ENCODE measurements around the gene GALNT6.
"Not testable (repeated sequence)": the region's sequence is repeated elsewhere in the genome, so short reads cannot be mapped to it uniquely, and the experiment has no call there.

GALNT6 gene

GRCh38 chr12:51359851-51360250 lies 31.4 kb downstream of the GALNT6 start:
- DNase-seq (ENCODE audit: low read depth in 1 of 2, low spot score in 1 of 2), result no peak

- DNase-seq (ENCODE audit: low read depth in 1 of 2, low spot score in 1 of 2), result no peak
Observed at GRCh38 chr12:51358496-51358895, 32.7 kb downstream of the GALNT6 start.

GRCh38 chr12:51357374-51358047 lies 33.7 kb downstream of the GALNT6 start:
- peak in 1 of 2 donors; percentile 6 for DNase-seq (ENCODE audit: low read depth in 1 of 2, low spot score in 1 of 2)

GRCh38 chr12:51351913-51352532 lies 39.2 kb downstream of the GALNT6 start:
- no peak for DNase-seq (ENCODE audit: low read depth in 1 of 2, low spot score in 1 of 2)

- no peak for DNase-seq (ENCODE audit: low read depth in 1 of 2, low spot score in 1 of 2)
Observed at GRCh38 chr12:51349026-51349425, 42.2 kb downstream of the GALNT6 start.

GRCh38 chr12:51348116-51348515 lies 43.1 kb downstream of the GALNT6 start:
- no peak for DNase-seq (ENCODE audit: low read depth in 1 of 2, low spot score in 1 of 2)

GRCh38 chr12:51346581-51346980 lies 44.6 kb downstream of the GALNT6 start, which contains the start of gene CELA1:
CELA1 (minus strand) TSS chr12:51346679; CDS start chr12:51346638, 41 bp downstream.
- DNase-seq (ENCODE audit: low read depth in 1 of 2, low spot score in 1 of 2), result no peak

- no peak for DNase-seq (ENCODE audit: low read depth in 1 of 2, low spot score in 1 of 2)
Observed at GRCh38 chr12:51345681-51346080, 45.5 kb downstream of the GALNT6 start.

GRCh38 chr12:51343201-51343600 lies 48.0 kb downstream of the GALNT6 start:
- no peak for DNase-seq (ENCODE audit: low read depth in 1 of 2, low spot score in 1 of 2)

- DNase-seq (ENCODE audit: low read depth in 1 of 2, low spot score in 1 of 2), result no peak
Observed at GRCh38 chr12:51342416-51342815, 48.8 kb downstream of the GALNT6 start.

- DNase-seq (ENCODE audit: low read depth in 1 of 2, low spot score in 1 of 2), result peak; percentile 35 to 74
Observed at GRCh38 chr12:51341251-51342007, 49.8 kb downstream of the GALNT6 start.

GRCh38 chr12:51339750-51340149 lies 51.5 kb downstream of the GALNT6 start:
- DNase-seq (ENCODE audit: low read depth in 1 of 2, low spot score in 1 of 2), result no peak

GRCh38 chr12:51337336-51337735 lies 53.9 kb downstream of the GALNT6 start:
- DNase-seq (ENCODE audit: low read depth in 1 of 2, low spot score in 1 of 2), result not testable (repeated sequence)

- DNase-seq (ENCODE audit: low read depth in 1 of 2, low spot score in 1 of 2), result no peak
Observed at GRCh38 chr12:51335931-51336330, 55.3 kb downstream of the GALNT6 start.

- DNase-seq (ENCODE audit: low read depth in 1 of 2, low spot score in 1 of 2), result no peak
Observed at GRCh38 chr12:51334764-51335163, 56.4 kb downstream of the GALNT6 start.

- no peak for DNase-seq (ENCODE audit: low read depth in 1 of 2, low spot score in 1 of 2)
Observed at GRCh38 chr12:51333536-51333935, 57.7 kb downstream of the GALNT6 start.

- DNase-seq (ENCODE audit: low read depth in 1 of 2, low spot score in 1 of 2), result no peak
Observed at GRCh38 chr12:51330186-51330585, 61.0 kb downstream of the GALNT6 start.

GRCh38 chr12:51329742-51330141 lies 61.5 kb downstream of the GALNT6 start:
- no peak for DNase-seq (ENCODE audit: low read depth in 1 of 2, low spot score in 1 of 2)

- DNase-seq (ENCODE audit: low read depth in 1 of 2, low spot score in 1 of 2), result no peak
Observed at GRCh38 chr12:51328587-51328986, 62.6 kb downstream of the GALNT6 start.

- DNase-seq (ENCODE audit: low read depth in 1 of 2, low spot score in 1 of 2), result no peak
Observed at GRCh38 chr12:51326698-51327439, 64.3 kb downstream of the GALNT6 start.

GRCh38 chr12:51324953-51325352 lies 66.3 kb downstream of the GALNT6 start:
- DNase-seq (ENCODE audit: low read depth in 1 of 2, low spot score in 1 of 2), result no peak

Data from activated CD4-positive, alpha-beta T cell treated with anti-CD3 and anti-CD28 coated beads, Interleukin-2, amount 50 U/mL, for 24 hours (primary cell).